ENCODE data around the gene ACTL6B.
A peak's percentile ranks its signal among the peaks of the same experiment; 100 is the strongest.
"Not testable (repeated sequence)": the region's sequence is repeated elsewhere in the genome, so short reads cannot be mapped to it uniquely, and the experiment has no call there.

The ACTL6B gene

DNA sequence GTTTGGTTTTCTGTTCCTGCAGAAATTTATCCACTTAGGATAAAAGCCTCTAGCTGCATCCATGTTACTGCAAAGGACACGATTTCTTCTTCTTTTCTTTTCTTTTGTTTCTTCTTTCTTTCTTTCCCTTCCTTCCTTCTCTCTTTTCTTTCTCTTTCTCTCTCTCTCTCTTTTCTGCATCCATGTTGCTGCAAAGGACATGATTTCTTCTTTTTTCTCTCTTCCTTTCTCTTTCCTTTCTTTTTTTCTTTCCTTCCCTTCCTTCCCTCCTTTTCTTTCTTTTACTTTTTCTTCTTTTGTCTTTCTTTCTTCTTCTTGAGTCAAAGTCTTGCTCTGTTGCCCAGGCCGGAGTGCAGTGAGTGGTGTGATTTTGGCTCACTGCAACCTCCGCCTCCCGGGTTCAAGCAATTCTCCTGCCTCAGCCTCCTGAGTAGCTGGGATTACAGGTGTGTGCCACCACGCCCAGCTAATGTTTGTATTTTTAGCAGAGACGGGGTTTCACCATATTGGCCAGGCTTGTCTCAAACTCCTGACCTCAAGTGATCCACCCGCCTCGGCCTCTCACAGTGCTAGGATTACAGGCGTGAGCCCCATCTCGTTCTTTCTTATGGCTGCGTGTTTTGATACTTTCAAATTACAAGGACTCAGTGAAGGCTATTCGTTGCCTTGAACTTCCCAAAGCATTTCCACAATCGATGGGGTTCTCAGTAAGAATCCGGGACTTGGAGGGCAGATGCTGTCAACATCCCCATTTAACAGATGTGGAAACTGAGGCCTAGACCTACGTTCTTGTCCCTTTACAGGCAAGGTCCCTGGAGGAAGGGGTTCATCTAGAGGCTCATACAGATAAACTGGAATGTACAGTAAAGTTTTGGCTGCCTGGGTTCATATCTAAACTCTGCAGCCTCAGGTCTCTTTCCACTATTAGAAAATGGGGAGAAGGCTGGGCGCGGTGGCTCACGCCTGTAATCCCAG, 15.4 kb upstream of the ACTL6B start:
- DNase-seq, result no peak

DNA sequence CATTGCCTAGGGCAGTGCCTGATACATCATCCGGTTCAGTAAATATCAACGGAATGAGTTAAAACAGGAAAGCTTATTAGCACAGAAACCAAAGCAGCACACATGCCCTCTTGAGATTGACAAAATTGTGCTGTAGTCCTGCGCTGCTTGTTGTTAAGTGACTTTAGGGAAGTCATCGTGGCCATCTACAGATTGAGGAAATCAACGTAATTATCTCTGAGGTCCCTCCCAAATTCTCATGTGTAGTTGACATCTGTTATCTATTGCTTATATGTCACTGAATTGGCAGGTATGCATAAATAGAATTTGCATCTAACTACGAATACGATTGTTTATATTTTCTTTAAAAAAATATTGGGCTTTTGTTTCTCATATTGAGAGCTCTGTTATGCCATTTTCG, 13.8 kb upstream of the ACTL6B start:
- DNase-seq, result no peak

GRCh38 chr7:100669106-100669505, 12.9 kb upstream of the ACTL6B start:
- not testable (repeated sequence) for DNase-seq

GRCh38 chr7:100668069-100668449, 11.8 kb upstream of the ACTL6B start:
- no peak for DNase-seq

- DNase-seq, result no peak
Observed at GRCh38 chr7:100667331-100668068, 11.3 kb upstream of the ACTL6B start.

DNA sequence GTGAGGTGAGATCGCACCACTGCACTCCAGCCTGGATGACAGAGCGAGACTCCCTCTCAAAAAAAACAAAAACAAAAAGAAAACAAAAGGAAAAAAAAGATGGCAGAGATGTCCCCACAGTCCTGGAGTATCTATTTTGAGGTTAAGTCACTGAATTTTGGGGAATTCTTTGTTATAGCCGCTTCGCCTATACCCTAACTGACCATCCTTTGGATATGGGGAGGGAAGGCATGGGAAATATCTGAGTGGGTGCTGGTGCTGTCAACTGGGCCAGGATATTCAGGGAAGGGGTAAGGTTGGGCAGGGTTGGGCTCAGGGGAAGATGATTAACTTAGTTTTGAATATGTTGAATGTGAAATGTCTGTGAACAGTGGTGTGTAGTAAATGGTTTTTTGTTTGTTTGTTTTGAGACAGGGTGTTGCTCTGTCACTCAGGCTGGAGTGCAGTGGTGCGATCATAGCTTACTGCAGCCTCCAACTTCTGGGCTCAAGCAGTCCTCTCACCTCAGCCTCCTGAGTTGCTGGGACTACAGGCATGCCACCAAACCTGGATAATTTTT, 9.0 kb upstream of the ACTL6B start:
- no peak for DNase-seq

DNA sequence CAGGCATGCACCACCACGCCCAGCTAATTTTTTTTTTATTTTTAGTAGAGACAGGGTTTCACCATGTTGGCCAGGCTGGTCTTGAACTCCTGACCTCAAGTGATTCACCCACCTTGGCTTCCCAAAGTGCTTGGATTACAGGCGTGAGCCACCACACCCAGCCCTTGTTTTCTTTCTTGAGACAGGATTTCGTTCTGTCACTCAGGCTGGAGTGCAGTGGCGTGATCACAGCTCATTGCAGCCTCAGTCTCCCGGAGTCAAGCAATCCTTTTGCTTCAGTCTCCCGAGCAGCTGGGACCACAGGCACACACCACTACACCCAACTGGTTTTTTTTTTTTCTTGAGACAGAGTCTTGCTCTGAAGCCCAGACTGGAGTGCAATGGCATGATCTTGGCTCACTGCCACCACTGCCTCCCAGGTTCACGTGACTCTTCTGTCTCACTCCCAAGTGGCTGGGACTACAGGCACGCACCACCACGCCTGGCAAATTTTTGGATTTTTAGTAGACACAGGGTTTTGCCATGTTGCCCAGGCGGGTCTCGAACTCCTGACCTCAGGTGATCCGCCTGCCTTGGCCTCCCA, 6.0 kb upstream of the ACTL6B start:
- not testable (repeated sequence) for DNase-seq

DNA sequence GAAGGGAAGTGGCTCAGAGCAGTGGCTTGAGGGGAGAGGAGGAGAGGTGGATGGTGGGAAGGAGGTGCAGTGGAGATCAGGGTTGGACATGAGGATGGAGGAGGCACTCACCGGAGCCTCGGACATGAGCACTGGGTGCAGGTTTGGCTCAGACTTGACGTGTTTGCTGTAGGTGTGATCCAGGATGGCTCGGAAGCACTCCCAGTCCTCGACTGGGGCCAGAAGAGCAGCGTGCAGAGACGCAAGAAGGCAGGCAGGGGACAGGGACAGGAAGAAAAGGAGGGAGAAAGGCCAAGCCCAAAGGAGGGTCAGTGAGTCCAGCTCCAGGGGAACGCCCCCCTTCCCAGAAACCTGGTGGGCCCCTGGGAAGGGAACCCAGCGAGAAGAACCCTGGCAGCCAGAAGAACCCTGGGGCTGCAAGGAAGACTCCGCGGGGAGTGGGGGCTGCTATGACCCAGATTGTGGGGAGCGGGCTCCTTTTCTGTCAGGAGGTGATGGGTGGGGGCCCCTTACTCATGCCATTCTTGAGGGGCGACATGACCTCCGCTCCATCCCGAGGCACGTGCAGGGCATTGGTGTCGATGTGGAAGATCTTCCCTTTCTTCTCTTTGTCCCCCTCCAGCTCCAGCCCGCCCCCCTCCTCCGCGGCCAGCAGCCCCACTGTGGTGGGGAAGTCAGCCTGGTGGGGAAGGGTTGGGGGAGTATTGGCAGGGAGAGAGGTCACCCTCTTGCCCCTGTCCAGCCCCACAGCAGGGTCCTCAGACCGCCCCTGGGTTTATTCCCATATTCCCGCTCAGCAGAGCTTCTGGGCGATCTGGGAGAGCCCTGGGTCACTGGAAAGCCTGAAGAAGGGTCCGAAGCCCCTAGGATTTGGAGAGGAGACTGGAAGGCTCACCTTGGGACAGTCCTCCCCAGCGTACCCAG, 1.1 kb downstream of the ACTL6B start:
- DNase-seq, result no peak

GRCh38 chr7:100649826-100650565, 6.3 kb downstream of the ACTL6B start:
- DNase-seq, result no peak

DNA sequence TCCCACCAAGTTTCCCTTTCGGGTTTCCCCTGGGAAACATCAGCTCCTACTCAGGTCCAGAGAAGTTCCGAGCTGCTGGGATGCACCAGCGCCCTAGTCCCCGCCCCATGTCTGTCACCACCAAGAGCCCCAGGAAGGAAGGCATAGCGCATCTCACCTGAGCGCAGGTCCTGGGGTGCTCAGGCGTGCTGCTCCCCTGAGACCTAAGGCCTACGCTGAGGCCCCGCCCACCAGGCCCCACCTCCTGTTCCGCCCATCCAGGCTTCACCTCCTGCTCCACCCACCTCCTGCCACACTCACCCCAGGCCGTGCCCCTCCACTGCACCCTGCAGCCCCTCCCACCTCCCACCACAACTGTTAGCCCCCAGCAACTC, 13.7 kb downstream of the ACTL6B start:
- no peak for DNase-seq

DNA sequence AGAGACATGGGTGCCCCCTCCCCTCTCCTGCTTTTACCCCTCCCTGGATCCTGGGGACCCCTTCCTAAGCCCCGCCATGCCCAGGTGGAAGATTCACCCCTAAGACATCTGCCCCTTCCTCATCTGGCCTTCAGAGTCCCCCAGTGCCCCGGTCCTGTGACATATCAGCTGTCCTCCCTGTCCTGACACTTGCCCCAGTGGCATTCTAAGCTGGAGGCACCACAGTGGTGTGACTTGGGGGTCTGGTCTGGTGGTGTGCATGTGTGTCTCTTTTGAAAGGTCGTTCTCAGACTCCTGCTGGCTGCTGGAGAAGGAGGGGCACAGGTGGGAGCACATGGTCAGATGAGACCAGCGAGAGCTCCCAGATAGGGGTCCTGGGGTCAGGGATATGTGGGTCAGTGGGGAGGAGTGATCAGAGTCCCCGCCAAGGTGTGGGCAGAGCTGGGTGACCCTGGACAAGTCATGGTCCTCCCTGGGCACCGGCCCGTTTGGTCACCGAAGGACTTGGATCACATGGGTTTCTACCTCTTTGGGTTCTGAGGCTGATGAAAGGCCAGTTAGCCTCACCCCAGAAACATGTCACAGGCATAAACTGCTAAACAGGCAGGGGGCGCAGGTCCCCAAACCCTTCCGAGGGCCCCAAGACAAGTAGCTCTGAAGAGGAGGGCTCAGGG, 14.3 kb downstream of the ACTL6B start:
- DNase-seq, result no peak

GRCh38 chr7:100641463-100641859, 14.8 kb downstream of the ACTL6B start, which contains the start of gene TFR2:
Gene TFR2 (minus strand): TSS chr7:100641552. CDS start chr7:100641509, 43 bp downstream.
- DNase-seq, result no peak

GRCh38 chr7:100640517-100641440, 15.5 kb downstream of the ACTL6B start:
- no peak for DNase-seq

- DNase-seq, result no peak
Observed at GRCh38 chr7:100639995-100640516, 16.2 kb downstream of the ACTL6B start.

GRCh38 chr7:100632951-100633717, 23.1 kb downstream of the ACTL6B start:
- peak; percentile 71 for DNase-seq

DNA sequence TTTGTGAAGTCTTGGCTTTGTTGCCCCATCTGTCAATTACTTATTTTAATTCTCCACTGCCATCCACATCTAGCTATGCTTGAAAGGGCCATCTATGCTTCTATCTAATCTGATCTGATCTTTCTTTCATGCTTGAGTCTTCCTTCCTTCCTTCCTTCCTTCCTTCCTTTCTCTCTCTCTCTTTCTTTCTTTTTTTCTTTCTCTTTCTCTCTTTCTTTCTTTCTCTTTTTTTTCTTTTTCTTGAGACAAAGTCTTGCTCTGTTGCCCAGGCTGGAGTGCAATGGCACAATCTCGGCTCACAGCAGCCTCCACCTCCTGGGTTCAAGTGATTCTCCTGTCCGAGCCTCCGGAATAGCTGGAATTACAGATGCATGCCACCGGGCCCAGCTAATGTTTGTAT, 26.2 kb downstream of the ACTL6B start:
- DNase-seq, result no peak

DNA sequence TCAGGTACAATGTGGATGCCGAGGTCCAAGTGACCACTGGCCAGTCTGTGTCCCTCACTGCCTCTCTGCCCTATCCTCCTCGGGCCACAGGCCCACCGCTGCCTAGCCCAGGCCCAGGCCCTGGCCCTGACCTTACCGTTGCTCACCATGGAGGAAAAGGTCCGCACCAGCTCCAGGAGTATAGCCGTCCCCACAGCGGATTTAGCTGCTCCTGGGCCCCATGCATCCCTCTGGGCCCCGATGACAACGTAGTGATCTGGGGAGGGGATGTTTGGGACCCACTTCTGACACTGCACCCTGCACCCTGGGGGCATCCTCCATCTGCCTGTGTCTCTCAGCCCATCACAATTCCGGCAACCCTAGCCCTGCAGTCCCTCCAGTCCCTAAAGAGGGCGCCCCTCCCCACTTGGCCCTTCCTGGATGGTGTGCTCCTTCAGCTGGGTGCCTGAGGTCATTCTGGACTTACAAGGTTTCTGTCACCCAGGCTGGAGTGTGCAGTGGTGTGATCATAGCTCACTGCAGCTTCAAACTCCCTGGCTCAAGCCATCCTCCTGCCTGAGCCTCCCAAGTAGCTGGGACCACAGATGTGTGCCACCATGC, 27.0 kb downstream of the ACTL6B start:
- DNase-seq, result peak; percentile 93

- DNase-seq, result no peak
Observed at GRCh38 chr7:100627238-100627549, 29.1 kb downstream of the ACTL6B start.
